GM12878 (cell line): Measurements from ENCODE around the gene UEVLD.

ENCODE experiments used
- REST ChIP-seq: IDR thresholded peaks from 2 replicates; pipeline ENCODE4 v1.6.1; 2012; ENCODE audit warnings: mild to moderate bottlenecking, low read depth, low read length
- YBX1 ChIP-seq: fragments of 450-650 bp; IDR thresholded peaks from 2 replicates; pipeline ENCODE4 v1.6.1; 2016; ENCODE audit warnings: antibody characterized with exemption

GRCh38 chr11:18566406-18566805 lies 22.1 kb downstream of the UEVLD start:
- TF ChIP-seq YBX1 = no peak
- TF ChIP-seq REST = no peak
